ENCODE data around the gene RTKN2.
"Not testable (repeated sequence)": the region's sequence is repeated elsewhere in the genome, so short reads cannot be mapped to it uniquely, and the experiment has no call there.

Gene RTKN2

DNA sequence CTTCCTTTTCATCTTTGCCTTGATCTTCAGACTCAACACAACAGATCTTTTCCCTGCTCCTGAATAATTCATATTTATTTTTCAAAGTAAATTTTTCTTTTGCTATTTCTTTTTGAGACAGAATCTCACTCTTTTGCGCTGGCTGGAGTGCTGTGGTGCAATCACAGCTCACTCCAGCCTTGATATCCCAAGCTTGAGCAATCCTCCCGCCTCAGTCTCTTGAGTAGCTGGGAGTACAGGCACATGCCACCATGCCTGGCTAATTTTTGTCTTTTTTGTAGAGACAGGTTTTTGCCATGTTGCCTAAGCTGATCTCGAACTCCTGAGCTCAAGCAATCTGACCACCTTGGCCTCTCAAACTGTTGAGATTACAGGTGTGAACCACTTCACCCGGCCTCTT lies 9.2 kb downstream of the RTKN2 start:
- DNase-seq: no peak

DNA sequence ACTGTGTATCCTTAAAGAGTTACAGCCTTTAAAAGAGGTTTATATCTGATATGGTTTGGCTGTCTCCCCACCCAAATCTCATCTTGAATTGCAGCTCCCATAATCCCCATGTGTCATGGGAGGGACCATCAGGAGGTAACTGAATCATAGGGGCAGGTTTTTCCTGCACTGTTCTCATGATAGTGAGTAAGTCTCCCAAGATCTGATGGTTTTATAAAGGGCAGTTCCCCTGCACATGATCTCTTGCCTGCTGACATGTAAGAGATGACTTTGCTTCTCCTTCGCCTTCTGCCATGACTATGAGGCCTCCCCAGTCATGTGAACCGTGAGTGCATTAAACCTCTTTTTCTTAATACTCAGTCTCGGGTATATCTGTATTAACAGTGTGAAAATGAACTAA lies 9.7 kb downstream of the RTKN2 start:
- no peak for DNase-seq

DNA sequence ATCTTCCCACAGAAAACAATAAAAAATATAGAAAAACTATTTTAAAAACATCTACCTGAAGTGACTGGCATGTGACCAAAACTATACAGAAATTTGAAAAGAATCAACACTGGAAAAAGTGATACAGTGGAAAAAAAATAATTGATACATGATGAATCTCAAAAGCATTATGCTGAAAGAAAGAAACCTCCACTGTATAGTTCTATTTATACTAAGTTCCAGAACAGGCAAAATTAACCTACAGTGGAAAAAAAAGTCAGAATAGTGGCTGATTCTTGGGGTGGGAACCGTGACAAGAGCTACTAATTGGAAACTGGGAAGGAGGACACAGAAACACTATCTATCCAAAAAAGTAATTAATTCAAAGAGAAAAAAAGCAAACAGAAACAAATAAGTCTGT lies 14.9 kb downstream of the RTKN2 start:
- no peak for DNase-seq

DNA sequence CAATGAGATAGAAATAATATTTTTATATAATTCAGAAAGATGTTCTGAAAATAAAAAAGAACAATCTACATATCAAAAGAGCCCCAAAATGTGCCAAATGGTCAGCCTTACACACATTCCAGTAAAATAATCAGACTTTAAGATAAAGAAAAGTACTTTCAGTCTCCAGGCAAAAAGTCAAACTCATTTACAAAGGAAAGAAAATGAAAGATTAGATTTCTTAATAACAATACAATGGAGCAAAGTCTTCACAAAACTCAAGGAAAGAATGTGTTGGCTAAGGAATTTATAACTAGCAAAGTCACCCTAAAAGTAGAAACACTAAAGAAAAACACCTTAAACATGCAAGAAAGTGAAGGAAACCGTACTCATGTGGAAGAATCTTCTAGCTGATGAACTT lies 16.6 kb downstream of the RTKN2 start:
- no peak for DNase-seq

DNA sequence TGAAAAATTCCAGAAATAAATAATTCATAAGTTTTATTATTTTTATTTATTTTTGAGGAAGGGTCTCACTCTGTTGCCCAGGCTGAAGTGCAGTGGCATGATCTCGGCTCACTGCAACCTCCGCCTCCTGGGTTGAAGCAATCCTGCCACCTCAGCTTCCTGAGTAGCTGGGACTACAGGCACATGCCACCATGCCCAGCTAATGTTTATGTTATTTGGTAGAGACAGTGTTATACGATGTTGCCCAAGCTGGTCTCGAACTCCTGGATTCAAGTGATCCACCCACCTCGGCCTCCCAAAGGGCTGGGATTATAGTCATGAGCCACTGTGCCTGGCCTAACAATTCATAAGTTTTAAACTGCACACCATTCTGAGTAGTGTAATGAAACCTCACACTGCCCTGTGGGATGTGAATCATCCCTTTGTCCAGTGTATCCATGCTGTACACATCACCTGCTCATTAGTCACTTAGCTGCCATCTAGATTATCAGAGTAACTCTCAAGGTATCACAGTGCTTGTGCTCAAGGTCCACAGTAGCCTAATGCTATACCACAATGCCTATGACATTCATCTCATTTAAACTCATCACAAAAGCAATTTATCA lies 17.9 kb downstream of the RTKN2 start:
- no peak for DNase-seq

DNA sequence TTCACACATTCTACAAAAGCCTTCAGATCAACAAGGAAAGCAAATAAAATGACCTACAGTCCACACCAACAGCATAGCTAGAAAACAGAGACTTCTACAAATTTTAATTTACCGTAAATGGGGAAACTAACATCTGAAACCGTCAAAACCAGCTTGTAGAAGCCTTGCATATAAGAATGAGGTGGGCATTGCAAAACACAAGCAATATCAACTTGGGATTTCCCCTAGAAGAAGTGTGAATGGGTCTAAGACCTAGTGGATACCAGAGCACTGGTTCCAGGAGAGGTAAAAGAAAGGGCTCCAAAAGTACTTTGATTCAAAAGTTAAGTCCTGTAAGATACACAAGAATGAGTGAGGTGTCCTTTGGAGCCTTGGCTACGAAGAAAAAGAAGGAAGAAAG lies 18.7 kb downstream of the RTKN2 start:
- no peak for DNase-seq

DNA sequence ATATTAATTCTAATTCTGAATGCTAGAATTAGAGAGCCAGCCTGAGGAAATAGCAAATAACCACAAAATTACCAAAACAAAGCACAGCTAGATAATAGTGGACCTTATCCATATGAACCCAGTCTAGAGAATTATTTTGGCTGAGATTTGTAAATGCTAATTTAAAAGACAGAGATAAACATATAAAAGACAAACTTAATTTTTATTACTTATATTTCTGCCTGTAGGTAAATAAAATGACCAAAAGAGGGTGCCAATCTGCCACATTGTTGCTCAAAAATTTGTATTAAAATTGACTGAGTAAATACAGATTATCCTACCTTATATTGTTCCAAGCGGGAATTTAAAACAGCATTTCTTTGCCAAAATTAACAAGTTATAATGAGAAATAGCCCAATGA lies 20.2 kb downstream of the RTKN2 start:
- no peak for DNase-seq

DNA sequence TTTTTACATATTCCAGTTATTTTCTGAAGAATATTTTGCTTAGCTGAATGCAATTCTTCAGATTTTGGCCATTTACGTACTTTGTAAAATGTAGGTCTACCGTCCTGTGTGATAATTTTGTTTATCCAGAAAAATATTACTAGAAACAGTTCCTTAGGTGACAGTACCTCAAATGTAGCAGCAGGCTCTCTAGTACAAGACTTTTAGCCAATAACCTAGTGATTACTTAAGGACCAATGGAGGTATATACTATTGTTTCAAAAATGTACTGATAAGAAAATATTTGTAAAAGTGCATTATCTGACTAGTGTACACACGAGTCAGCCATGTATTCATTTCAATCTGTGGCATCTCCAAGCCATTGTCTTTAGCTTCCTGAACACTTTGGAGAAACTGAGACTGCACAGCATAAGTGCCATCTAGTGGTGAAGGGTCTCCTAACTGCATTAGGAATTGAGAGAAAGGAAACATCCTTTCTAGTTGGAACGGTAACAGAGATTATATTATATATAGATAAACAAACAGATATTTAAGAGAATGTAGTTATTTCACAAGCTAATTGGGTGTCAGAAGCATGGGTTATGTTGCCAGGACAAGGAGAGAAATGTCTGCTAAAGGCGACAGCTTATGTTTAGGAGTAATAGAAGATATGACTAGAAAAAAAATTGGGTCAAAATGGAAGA lies 23.7 kb downstream of the RTKN2 start:
- DNase-seq: peak; percentile 4

DNA sequence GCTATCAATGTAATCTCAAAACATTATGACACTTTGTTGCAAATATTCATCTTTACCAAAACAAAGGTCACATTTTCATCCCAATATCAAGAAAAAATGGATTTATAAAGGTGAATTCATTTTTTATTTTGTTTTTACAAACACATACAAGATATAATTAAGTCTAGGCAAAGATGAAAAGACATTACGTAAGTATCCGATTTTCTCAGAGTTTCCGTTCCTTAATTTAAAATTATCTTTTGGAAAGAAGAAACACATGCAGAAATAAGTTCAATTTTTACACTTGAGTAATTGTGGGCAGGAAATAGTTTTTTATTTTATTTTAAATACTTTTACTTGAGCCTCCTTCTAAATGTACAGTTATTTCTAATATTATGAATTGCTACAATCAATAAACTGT lies 24.6 kb downstream of the RTKN2 start:
- DNase-seq: no peak

DNA sequence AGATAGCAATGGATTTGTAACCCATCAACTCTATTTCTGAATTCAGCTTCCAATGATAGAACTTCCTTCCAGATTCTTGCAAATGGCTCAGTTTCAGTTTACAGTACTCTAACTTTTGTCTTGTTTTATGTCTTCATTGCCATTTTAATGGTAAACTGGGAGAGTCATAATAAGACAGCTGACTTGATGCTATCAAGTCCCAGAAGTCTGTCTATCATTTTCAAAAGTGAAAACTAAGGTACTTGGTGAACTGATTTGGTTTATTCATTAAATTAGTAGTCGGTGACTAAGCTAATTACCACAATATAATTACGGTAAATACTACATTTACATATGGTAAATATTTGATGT lies 25.0 kb downstream of the RTKN2 start:
- DNase-seq: no peak

DNA sequence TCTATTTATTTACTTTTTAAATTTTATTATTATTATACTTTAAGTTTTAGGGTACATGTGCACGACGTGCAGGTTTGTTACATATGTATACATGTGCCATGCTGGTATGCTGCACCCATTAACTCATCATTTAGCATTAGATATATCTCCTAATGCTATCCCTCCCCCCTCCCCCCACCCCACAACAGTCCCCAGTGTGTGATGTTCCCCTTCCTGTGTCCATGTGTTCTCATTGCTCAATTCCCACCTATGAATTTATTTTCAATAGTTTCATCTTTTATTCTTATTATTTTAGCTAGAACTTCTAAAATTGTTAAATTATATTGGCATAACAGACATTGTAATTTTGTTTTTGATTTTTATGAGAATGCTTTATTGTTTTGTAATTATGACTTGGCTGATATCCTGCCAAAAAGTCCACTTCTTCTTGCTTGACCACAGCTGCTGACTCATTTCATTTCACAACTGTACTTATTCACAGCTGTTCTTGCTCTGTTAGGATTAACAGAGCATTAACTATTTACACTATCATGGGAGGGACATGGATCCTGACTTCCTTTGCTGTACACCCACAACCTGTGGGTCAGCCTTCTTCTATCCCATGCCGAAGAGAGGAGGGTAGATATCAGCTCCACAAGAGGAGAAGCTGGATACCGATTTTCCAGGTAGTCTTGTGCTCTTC lies 25.5 kb downstream of the RTKN2 start:
- not testable (repeated sequence) for DNase-seq

DNA sequence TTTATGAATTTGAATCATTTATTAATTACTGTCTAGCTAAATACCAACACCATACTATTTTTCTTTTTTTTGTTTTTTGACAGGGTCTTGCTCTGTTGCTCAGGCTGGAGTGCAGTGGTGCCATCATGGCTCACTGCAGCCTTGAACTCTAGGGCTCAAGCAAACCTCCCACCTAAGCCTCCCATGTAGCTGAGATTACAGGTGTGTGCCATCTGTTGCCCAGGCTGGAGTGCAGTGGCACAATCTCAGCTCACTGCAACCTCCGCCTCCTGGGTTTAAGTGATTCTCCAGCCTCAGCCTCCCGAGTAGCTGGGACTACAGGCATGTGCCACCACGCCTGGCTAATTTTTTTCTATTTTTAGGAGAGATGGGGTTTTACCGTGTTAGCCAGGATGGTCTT lies 27.1 kb downstream of the RTKN2 start:
- not testable (repeated sequence) for DNase-seq

DNA sequence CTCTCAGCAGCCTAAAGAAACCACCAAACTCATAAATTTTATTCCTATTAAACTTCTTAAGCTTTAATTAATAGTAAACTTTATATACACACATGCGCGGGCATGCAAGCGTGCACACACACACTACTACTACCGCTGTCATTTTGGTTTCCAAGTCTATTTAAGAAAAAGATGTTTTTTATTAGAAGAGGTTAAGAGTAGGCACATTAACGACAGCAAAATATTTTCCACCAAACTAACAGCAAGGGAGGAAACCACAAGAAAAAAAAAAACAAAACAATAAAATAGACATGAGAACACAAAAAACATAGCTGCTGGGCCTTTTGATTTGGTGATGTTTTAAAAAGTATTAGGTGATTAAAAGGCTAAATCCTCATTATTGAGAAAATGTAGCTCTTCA lies 28.6 kb downstream of the RTKN2 start:
- DNase-seq: no peak

DNA sequence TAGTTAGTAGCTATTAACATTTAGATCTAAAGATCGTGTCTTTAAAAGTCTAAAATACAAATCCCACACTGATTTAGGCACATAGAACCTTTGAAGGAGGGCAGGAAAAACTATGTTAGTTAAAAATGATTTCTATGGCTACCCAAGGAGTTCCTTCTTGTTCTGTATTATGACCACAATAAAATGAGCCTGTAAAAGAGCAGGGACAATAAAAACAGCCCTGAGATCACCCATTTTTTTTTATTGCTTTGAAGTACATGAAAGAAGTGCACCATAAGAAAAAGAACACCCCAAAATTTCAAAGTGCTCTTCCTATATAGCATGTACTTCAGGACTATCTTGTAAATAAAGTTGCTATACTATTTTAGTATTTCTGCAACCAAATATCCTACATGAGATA lies 29.8 kb downstream of the RTKN2 start:
- DNase-seq: no peak

DNA sequence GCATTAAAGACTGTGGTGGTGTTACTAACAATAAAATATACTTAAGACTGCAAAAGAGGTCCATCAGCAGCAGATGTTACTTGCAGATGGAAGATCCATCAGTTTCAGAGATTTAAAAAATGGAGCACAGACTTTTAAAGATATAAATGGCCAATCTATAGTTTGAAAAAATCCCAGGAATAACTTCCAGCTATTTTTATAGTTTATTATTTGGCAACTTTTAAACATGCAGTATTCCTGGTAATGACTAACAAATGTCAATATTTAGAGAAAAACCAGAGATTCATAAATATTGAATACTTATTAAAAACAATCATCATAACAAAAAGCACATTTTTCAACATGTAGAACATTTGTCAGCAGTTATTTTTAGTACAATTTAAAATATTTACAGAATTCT lies 30.7 kb downstream of the RTKN2 start:
- no peak for DNase-seq

DNA sequence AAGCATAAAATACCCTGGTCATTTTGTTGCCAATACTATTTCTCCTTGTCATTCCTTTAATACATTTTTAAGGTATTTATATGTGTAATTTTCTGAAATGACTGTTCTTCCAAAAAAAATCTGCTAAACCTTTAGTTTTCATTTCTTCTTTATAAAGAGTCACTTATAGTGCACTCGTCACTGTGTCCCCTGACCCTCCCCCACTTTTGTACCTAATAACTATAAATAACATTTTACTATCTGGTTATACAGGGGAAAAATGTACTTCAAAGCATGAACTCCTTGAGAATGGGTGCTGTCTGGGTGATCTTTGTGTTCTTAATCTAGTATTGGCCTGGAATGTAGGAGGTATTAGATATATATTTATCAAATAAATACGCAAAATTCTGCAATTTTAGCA lies 31.1 kb downstream of the RTKN2 start:
- DNase-seq: no peak

DNA sequence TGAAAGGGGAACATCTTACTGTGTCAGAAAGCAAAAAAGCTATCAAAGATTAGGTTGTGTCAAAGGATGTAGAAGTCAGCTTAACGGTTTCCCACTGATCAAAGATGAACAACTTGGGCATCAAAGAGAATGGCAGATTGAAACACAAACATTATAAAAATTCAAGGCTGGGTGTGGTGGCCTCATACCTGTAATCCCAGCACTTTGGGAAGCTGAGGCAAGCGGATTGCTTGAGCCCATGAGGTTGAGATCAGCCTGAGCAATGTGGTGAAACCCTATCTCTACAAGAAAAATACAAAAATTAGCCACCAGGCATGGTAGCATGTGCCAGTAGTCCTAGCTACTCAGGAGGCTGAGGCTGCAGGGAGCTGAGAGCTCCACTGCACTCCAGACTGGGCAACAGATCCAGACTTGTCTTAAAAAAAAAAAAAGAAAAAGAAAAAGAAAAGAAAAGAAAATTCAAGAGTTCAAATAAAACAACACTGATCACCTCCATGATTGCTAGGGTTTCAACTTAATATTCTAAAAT lies 34.5 kb downstream of the RTKN2 start:
- no peak for DNase-seq

DNA sequence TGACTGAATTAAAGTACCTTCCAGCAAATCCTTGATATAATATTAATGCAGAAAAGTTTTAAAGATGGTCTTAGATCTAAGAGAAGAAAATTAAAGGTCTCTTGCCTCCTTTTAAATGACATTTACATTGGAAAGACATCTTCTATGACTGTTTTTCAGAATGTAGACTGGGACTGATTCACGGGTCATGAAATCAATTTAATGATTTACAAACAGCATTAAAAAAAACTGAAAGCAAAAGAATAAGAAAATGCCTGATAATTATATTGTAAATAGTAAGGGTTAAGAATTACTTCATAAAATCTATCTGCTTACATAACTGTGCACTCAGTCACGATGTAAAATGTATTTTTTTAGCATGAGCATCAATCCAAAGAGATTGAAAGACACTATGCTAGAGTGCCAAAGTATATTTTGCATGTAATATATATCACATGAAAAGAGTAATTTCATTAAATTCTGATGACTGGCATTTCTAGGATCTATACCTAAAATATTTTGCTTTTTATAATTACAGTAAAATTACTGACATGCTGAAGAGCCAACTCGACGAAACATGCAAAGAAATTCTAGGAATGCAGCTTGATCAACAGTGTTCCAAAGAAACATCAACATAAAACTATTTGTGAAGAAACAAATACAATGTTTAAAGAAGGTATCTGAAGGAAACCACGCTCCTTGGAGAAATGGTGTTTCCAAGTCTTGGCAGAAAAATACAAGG lies 35.1 kb downstream of the RTKN2 start:
- no peak for DNase-seq

DNA sequence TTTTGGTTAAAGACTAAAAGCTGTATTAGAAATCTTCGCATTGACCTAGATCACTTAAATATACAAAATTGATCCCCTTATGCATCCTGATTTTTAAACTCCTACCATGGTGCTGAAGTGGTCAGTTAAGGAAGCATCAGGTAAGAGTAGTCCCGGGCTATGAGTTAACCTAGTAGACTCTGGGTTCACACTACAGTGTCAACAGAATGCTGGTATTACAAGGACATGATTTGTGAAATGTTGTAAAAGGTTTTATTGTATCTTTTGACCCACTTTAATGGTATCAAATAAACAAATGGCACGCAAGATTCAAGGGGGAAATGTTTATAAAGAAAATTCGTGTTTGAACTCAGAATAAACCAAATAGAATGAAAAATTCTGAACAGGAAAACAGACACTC lies 36.8 kb downstream of the RTKN2 start:
- DNase-seq: no peak

DNA sequence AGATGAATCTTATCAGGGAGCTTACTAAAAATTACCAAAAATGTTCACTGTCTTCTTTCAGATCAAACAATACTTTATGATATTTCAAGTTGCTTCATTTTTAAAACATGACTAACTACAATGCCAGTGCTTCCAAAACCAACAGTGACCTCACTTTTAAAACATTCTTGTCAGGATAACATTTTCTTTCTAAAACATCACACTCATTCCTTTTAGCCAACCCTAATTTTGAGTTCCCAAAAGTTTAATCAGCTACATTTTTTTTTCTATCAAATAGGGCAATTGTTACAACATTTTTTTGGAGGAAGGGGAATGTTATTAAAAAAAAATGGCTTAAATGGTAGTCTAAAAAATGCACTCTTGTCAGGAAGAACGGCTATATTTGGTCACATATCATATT lies 37.3 kb downstream of the RTKN2 start:
- DNase-seq: no peak

DNA sequence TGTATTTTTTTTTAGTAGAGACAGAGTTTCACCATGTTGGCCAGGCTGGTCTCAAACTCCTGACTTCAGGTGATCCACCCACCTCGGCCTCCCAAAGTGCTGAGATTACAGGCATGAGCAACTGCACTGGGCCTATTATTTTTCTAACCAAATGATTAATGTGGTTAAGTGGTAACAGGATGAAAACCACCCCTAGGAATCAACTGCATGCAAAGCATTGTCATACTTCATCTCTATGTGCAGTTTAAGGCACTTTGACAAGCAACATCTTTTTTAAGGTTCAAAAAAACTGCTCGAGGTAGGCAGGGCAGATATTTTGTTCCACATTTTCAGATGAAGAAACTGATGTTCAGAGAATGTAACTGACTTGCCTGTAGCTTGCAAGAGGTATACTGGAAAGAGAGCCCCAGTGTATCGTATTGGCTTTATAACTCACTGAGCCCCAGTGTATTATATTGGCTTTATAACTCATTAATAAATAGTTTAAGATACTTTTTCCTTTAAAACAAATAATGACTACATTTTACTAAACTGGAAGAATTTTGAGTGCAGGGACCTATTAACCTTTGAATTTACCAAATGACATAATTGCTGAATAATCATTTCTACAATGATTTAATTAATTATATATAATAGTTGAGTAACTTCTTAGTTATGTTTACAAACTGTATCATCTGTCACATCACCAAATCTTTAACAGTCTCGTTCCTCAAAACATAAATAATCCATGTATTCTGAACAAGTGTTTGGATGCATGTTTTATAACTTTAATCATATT lies 38.1 kb downstream of the RTKN2 start:
- DNase-seq: no peak

DNA sequence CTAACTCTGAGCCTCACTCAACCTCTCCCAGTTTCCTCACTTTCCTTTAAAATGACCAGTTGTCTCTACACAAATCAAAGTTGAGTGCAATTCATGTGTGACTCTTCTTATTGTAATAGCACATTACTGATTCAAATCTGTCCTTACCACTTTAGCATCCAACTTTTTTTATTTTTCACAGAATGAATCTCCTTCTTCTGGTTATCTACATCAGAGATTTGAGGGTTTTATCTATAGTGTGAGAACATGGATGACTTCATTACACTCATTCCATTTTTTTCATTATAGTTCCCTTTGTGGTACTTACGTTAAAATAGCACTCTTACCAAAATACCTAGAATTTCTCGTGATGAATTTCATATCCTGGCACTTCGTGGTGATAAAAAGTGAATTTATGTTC lies 43.3 kb downstream of the RTKN2 start:
- no peak for DNase-seq

DNA sequence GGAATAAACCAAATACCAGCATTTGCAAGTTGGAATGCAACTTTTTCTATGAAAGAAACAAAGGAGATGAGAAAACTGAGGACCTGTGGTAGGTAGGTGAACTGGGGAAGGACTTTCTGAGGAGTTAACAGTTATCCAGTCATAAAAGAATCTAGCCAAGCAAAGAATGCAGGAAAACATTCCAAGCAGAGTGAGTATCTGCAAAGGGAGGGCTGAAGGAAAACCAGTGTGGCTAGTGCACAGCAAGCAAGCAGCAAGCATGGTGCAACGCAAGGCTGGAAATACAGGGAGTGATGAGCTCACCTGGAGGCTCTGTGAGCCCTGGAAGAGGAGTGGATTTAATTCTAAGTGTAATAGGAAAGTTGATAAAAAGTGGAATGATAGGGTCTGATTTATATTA lies 44.0 kb downstream of the RTKN2 start:
- no peak for DNase-seq

Measured in activated effector memory CD4-positive, alpha-beta T cell treated with Interleukin-2 at 50 U/mL for 16 hours (primary cell).